GM19193 (cell line): Measurements from ENCODE around the gene TMEM204.

Experiments used
- POLR2A ChIP-seq: IDR thresholded peaks from 4 replicates; pipeline ENCODE4 v1.6.1; 2011; ENCODE audit not compliant: insufficient read depth, insufficient read length; ENCODE audit errors: extremely low read depth

TMEM204 gene

DNA sequence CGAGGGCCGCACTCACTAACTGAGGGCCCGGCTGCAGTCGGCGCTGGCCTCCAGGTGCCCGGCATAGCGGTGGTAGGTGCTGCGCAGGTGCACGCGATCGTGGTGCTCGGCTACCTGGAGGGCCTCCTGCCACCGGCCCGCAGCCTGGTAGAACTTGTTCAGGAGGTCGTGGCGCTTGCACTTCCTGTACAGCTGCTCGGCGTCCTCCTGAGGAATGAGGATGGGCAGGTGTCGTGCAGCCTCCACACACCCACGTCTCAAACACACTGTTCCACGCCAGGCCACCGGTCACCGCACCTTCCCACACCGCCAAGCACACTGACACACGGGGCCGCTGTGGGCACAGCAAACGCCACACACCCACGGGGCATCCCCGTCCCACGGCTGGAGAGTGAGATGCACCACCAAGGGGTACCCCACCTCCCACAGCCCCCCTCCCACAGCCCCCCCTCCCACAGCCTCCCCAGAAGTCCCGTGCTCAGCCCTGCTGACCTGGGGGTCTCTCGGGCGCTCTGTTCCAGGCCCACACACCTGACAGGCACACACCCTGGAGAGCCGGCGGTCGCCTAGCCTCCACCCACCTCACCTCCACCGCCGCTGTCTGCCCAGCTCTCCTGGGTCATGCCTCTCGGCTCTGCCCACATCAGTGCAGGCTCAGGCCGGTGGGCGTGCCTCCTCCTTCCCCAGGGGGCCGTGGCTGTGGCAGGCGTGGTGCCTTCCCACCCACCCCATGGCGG, 7.4 kb upstream of the TMEM204 start:
- TF ChIP-seq POLR2A = no peak

DNA sequence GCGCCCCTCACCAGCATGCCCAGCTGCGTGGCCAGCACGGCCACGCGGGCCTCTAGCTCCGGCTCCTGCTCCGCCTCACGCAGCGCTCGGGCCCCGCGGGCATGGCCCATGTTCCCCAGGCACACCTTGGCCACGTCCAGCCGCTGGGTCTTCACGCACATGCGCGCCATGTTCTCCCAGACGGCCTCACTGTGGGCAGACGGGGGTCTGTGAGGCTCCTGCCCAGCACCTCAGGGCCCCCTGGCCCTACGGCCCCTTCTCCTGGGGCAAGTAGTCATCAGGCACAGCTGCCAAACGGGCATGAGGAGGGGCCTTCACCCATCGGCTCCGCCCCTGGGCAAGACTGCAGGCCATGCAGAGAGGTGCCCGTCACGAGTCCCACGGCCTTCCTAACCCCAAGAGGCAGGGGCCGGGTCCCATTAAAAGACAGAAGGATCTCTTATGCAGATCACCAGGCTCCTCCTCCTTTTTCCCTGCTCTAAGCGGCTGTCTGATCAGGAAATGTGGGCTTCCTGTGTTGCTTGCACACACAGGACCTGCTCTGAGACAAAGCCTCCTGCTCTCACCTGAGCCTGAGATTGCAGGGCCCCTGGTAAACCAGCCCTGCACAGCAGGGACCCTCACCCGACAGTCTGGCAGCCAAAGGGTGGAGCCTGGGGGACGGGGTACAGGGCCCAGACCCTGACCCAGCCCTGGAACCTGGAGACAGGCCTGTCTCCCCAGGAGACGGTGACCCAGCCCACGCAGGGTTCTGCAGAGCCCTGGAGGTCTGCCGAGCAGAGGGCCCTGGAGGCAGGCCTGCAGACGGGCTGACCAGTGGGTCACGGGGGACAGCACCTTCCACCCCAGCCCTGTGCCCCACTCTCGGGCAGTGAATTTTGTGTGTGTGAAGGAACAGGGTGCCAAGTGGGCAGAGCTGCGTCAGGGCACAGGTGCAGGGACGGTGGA, 6.6 kb upstream of the TMEM204 start:
- no peak for TF ChIP-seq POLR2A

DNA sequence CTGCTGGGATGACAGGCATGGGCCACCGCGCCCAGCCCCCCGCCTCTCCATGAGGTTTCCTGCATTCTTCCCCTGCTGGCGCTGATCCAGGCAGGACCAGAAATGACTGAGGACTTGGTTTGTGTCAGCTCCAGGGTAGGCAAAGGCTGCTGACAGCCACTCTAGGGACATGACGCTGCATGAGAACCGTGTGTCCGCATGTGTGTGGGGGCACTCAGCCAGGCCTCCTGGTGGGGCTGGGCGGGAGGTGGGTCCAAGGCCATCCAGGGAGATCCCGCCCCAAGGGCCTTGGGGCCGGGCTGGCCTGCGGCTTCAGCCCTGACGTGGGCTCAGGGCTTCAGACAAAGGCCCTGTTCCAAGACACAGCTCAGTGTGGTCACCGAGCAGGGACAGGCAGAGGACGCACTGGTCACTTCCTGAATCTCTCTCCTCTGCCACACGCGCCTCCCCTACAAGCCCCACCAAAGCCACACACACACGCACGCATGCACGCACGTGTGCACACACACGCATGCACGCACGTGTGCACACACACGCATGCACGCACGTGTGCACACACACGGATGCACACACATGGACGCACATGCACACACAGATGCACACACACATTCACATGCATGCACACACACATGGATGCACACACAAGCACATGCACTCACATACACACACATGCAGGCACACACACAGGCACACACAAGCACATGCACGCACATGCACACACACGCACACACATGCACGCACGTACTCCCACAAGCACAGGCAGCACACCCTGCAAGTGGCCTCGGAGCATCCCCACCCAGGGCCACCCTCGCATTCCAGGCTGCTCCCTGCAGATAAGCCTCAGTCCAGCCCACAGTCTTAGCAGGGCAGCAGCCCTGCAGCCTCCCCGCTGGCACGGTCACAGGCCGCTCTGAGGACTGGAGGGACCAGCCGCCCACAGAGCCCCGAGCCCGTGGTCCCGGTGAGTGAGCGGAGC, 5.3 kb upstream of the TMEM204 start:
- no peak for TF ChIP-seq POLR2A

DNA sequence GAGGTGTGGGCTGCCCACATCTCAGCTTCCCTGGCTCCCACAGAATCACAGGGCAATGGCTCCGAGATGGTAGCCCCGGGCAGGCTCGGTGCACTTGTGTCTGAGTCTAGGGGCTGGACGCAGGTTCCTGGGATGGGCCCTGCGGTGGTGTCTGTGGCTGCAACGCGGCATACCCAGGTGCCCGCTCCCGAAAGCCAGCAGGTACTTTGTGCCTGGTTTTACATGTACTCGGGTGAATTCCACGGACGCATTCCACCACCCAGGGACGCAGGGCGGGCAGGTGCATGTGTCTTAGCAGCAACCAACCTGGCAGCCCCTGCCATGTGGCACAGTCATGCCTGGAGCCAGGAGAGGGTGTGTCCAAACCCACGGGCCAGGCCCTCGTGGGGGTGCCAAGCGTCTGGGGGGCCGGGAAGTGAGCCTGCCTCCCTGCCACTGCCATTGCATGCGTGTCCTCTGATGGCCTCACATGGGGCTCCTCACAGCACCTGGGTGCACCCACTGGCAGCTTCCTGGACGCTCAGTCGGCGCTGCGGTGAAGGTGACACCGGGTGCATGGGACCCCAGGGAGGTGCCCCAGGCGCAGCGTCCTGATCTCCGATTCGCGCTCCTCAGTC, 4.4 kb upstream of the TMEM204 start:
- TF ChIP-seq POLR2A = no peak

DNA sequence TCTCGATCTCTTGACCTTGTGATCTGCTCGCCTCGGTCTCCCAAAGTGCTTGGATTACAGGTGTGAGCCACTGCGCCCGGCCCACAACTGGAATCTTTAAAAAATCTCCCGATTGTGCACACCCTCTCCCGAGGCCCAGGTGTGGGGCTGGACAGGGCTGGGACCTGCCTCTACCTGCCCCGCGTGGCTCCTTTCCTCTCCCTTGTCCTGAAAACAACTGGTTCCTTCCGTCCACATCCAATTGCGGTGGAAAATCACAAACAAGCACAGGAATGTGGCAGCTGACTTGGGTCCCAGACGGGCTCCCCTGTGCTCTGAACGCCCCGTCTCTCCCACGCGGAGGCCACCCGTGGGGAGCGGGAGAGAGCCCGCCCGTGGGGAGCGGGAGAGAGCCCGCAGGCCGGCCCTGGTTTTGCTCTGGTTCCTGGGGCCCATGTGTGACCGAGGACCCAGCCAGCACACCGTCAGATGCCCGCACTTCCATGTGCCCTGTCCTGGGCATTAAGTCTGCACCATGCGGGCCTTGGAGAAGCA, 3.0 kb upstream of the TMEM204 start:
- no peak for TF ChIP-seq POLR2A

DNA sequence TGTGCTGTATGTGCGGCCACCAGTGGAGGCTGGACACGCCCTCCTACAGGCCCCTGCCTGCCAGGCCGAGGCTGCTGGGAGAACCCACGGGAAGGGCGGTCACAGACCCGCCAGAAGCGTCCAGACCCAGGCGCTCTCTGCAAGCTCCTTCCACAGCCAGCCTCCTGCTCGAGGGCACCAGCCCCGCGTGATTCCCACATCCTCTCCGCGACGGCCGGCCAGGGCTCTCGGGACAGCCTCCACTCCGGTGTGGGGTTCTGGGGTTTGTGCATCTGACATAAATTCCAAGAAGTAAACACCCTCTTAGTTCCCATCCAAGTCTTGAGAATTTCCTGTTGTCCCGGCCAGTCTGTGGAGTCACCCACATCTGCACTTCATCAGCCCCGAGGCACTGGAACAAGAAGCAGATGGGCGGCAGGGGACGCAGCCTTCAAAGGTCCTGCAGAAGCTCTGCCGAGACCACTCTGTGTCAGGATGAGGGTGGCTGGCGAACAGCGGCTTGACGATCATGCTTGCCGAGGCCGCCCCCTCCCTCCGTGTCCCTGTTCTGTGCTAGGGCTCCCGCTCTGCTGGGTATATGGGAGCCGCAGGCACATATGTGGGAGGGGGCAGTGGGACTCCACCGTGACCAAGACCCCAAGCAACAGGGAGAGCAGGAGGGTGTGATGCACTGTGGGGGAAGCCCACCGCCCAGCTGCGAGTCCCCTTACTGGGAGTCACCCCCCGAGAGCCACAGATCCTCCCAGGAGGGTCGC, 2.4 kb upstream of the TMEM204 start:
- no peak for TF ChIP-seq POLR2A

DNA sequence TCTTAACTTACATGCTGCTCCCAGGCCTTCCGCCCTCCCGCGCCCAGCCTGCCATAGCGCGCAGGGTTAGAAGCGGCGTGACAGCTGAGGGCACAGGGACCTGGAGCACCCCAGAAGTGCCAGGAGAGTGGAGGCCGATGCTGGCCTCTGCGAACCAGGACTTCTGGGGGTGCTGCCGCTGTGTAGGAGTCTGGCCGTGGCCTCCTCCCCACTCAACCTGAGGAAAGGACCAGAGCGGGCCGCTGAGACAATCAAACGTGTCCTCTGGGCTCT, 1.9 kb upstream of the TMEM204 start:
- TF ChIP-seq POLR2A = no peak

DNA sequence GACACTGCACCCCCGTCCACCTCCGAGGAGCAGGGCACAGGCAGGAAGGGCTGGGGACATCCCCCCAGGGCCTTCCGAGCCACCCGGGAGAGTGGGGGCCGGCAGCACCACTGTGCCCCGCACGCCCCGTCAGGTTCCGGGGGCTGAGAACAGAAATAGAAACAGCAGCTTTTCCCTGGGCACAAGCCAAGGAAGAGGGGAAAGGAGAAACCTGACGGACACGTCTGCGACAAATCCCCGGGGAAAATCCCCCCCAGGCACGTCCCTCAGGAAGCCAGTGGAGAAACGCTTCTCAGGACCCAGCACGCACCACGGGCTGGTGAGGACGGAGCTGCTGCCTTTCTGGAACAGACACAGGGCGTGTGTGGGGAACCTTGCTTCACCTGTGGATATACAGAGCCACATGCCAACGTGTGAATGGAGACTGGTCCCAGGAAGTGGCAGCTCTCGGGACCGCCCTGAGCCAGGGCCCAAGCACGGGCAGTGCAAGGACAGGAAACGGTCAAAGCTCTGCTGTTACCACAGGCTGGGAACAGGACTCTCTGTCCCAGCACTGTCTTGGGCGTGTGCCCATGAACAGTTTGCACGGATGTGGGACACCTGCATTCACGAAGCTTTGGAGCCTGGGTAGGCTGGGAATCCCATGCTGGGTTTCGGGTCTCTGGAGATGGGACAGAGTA, 1.2 kb upstream of the TMEM204 start:
- TF ChIP-seq POLR2A = no peak

DNA sequence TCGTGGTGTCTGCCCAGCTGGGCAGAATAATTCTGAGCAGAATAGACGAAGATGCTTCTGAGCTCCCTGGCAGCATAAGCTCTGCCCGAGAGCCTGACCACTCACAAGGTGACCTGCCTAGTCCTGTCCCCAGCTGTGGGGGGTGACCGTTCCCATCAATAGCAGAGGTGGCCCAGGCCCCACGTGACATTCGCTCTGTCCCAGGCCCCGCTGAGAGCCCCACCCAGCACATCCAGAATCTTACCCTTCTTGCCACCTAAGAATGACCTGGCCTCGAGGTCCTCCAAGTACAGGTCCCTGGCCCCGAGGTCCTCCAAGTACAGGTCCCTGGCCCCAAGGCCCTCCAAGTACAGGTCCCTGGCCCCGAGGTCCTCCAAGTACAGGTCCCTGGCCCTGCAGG, 695 bp upstream of the TMEM204 start:
- TF ChIP-seq POLR2A = no peak

DNA sequence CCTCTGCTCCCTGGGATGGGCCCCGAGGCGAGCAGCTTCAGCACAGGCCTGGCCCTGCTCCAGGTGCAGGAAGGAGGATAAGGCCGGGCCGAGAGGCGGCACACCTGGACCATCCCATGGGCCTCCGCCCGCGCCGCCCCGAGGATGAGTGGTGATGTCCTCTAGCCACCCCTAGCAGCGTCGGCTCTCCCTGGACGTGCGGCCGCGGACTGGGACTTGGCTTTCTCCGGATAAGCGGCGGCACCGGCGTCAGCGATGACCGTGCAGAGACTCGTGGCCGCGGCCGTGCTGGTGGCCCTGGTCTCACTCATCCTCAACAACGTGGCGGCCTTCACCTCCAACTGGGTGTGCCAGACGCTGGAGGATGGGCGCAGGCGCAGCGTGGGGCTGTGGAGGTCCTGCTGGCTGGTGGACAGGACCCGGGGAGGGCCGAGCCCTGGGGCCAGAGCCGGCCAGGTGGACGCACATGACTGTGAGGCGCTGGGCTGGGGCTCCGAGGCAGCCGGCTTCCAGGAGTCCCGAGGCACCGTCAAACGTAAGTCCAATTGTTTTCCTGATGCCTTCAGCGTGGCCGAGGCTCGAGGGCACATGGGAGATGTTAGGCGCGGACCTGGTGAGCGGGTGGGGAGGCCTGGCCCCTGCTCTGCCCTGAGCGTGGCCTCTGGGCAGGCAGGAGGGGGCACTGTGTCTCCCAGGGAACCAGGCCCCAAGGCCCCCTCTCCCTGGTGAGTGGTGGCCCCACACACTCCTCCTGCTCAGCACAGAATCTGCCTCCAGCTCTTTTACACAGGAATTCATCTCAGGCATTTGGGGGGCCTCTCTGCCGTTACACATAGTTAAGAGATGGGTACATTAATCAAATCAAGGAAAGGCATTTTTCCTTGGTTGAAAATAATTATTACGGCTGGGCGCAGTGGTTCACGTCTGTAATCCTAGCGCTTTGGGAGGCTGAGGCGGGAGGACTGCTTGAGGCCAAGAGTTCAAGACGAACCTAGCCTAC, 855 bp downstream of the TMEM204 start:
- TF ChIP-seq POLR2A = no peak

DNA sequence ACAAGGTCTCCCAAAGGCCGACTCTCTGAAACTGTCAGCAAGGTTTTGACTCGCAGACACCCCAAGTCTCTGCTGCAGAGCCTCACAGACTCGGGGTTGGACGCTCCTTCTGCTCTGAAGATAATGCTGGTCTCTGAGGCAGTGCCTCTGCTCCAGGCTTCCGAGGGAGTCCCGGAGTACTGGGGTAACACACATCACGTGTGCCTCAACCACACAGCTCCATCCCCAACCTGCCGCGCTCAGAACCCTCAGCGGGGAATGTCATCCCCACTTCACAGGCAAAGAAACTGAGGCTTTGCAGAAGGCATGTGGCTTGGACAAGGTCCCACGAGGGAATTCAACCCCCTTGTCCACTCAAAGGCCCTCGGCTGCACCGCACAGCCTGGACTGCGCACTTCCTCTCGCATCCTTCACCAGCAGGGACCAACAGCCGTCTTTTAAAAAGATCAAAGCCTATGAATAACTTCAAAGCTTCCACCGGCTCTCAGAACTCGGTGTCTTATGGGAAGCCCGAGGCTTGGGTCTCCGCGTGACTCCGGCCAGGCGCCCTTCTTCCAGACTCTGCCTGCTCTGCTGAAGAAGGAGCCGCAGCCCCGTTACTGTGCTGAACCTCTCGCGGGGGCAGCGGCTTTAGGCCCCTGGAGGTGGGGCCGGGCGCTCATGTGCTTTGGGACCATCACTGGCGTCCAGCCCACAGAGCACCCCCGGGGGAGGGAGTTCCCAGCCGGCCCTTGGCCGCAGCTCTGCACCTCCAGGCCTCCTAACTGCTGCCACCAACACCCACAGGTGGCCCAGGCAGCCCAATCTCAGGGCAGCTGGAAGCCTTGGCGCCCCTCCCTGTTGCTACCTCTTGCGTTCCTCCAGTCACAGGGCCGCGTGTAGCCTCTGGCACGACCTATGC, 2.2 kb downstream of the TMEM204 start:
- TF ChIP-seq POLR2A = no peak
